HG03571 (cell line): ENCODE measurements around the gene MX1.
"Not testable (repeated sequence)": the region's sequence is repeated elsewhere in the genome, so short reads cannot be mapped to it uniquely, and the experiment has no call there.

Source experiments
- ATAC-seq: cut with Tn5 transposase; IDR thresholded peaks from one replicate; pipeline ENCODE4 v1.9.1; 2021; ENCODE audit not compliant: unreplicated experiment

The MX1 gene

GRCh38 chr21:41407541-41408460 is 18.2 kb upstream of the MX1 start:
- ATAC-seq = no peak

DNA sequence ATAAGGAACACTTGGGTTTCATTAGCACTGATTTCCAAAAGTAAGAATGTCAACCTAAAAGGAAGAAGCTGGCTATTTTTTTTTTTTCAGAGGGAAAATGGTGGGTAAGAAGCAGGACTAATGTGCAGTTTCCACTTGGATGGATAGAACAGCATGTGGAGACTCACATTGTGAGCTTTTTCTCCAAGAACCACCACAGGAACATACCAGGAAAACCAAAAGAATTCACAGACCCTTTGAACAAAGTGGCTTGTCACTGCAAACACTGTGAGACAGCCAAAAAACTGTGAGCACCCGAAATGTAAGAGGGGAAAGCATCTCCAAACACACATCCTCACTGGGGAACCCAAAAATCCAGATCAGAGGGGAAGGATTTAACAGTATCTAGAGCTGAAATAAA is 15.7 kb upstream of the MX1 start:
- ATAC-seq = no peak

DNA sequence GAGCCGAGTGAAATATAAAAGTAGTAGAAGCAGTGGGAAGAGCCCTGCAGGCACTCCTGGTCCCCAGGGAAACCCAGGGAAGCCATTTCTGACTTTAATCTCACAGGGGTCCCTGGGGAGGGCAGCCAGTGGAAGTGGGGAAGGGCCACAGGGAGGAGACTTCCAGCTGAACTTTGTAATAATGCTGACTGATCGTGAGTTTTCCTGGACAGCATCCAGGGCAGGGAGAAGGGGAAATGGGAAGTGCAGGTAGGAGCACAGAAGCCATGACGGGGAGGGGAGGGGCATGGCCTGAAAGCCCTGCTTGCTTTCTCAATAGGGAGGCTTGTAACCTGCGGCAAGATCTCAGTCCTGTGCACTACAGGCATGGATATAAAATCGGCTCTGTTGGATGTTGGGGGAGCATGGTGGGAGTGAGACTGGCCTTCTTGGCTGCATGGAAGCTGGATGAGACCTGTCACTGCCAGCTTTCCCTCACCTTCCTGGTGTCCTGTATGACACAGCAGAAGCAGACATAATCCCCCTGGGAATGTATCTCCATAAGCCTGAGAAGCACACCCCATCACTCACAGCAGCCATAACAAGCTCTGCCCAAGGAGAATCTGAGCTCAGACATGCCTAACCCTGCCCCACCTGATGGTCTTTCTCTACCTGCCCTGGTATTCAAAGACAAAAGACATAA is 15.1 kb upstream of the MX1 start:
- no peak for ATAC-seq

DNA sequence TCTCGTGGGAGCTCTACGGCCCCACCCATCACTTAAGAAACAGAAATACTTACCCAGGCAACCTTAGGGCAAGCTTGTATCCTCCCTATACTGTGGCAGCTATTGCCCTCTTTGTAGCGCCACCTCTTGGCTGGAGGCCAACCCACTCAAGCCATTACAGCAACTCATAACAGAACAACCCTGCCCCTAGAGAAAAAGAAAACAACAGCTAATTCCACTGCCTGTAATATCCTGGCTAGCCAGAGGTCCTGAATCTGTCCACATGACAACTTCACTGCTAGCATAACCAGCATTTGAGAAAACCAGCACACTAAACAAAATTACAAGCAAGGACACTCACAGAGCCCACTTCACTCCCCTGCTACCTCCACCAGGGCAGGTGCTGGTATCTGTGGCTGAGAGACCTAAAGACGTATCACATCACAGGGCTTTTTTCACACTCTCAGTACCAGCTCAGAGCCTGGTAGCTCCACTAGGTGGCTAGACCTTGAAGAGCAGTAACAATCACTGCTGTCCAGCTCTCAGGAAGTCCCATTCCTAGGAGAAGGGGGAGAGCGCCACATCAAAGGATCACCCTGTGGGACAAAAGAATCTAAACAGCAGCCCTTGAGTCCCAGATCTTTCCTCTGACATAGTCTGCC is 14.5 kb upstream of the MX1 start:
- ATAC-seq = no peak

GRCh38 chr21:41417505-41417904 is 8.5 kb upstream of the MX1 start:
- not testable (repeated sequence) for ATAC-seq

DNA sequence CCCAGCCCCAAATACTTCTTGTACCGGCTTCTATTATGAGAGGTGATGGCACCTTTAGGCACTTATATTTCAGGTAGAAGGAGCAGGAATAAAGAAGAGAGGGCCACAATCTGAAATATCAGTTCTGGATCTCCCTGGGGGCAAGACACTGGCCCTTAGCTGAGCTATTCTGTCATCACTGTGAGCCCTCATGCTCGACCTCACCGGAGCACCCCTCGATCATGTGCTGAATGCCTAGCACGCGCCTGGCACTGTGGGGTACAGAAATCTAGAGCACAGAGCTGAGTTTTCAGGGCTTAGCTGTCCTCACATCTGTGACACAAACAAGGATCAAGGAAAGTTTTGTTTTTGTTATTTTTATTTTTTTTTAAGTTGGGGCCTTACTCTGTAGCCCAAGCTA is 7.6 kb upstream of the MX1 start:
- ATAC-seq = no peak

DNA sequence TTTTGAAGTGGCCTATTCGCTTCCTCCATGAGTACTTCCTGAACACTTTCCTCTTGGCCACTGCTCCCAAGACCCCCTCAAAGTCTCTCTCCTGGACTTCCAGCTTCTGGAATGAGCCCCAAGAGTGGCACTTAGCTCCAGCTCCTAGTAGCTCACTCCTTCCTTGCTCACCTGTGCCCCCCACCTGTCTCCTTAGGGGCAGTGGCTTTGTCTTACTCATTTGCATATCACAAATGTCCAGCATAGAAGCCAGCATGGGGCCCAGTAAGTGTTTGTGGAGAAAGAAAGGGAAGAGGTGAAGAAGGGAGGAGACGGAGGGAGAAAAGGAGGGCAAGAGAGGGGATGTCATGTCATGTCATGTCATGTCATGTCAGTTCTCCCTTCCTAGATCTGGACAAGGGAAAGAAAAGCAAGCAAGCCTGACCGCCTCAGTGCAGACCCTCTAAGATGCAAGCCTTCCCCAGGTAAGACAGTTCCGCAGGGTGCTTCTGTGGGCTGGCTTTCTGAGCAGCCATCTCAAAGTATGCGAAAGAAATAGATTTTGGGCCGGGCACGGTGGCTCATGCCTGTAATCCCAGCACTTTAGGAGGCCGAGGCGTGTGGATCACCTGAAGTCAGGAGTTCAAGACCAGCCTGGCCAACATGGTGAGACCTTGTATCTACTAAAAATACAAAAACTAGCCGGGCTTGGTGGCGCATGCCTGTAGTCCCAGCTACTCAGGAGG is 6.9 kb upstream of the MX1 start:
- ATAC-seq = no peak

DNA sequence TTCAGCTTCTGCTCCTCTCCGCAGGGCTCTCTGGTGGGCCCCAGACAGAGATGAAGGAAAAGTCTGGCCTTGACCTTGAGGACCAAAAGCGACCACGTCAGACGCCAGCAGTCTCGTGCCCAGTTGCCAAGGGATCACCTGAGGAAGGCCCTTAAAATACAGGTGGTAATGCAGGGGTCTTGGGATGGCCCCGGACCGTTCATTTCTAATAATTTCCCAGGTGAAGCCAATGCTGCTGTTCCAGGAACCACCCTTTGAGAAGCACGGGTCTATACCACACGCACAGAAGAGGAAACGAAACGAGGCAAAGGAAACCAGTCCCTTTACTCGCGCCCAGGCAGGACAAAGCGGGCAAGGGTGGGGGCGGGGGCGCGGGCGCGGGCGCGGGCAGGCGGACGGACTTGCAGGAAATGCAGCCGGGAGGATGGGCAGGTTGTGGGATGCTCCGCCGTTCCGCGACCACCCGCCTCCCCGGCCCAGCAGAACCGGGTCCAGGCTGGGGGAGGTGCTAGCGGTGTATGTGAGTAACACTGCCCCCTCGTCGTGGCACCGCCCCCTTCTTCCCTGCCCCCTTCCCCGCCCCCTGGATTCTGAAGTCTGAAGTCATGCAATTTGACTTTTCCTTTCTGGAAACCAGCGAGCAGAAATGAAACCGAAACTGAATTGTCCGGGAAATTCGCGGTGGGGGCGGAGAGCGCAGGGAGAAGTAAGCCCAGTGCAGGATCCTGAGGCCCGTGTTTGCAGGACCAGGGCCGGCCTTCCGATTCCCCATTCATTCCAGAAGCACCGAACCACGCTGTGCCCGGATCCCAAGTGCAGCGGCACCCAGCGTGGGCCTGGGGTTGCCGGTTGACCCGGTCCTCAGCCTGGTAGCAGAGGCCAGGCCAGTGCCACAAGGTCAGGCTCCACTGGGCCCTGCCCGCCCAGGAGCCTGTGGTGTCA is 5.8 kb upstream of the MX1 start:
- peak; percentile 83 for ATAC-seq

DNA sequence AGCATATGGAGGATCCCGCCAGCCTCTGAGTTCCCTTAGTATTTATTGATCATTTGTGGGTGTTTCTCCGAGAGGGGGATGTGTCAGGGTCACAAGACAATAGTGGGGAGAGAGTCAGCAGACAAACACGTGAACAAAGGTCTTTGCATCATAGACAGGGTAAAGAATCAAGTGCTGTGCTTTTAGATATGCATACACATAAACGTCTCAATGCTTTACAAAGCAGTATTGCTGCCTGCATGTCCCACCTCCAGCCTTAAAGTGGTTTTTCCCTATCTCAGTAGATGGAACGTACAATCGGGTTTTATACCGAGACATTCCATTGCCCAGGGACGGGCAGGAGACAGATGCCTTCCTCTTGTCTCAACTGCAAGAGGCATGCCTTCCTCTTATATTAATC is 5.0 kb upstream of the MX1 start:
- not testable (repeated sequence) for ATAC-seq

- ATAC-seq = no peak
These were observed 3.3 kb upstream of the MX1 start for GRCh38 chr21:41422546-41423304.

DNA sequence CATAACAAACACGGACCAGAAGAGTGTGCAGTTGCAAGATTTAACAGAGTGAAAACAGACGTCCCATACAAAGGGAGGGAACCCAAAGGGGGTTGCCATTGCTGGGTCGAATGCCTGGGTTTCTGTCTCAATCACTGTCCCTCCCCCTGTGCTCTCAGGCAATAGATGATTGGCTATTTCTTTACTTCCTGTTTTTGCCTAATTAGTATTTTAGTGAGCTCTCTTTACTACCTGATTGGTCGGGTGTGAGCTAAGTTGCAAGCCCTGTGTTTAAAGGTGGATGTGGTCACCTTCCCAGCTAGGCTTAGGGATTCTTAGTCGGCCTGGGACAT is 2.8 kb upstream of the MX1 start:
- not testable (repeated sequence) for ATAC-seq

- no peak for ATAC-seq
These were observed 468 bp upstream of the MX1 start for GRCh38 chr21:41425588-41425953.

- no peak for ATAC-seq
These were observed 801 bp downstream of the MX1 start for GRCh38 chr21:41426676-41427404.

DNA sequence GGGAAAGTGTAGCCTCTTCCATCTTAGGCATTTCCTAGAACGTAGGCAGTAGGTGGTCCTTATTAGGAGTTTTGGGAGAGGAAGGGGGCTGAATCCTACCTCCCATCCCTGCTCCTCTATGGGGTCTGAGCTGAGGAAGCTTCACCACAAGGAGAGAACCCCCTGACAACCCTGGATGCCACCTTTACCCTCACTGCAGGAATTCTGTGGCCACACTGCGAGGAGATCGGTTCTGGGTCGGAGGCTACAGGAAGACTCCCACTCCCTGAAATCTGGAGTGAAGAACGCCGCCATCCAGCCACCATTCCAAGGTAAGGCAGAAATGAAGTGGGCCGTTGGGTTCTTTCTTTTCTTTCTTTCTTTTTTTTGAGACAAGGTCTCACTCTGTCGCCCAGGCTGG is 1.5 kb downstream of the MX1 start:
- ATAC-seq = no peak

DNA sequence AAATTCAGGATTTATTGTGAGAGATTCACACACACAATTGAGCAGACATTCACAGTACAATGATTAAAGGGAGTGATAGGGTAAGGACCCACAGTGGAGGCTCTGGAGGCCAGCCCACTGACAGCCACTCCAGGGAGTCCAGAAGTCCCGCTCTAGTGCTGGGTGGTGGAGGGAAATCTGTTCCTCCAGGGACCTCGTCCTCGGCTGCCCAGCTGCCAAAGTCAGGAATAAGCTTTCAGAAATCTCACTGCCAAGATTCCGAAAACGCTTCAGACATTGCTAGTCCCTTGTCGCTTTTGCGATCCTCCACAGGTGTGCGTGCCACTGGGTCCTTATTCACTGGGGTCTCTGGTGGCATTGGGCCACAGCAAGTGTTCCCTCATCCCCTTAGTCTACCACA is 2.3 kb downstream of the MX1 start:
- no peak for ATAC-seq

GRCh38 chr21:41428847-41429246 is 2.8 kb downstream of the MX1 start:
- no peak for ATAC-seq

DNA sequence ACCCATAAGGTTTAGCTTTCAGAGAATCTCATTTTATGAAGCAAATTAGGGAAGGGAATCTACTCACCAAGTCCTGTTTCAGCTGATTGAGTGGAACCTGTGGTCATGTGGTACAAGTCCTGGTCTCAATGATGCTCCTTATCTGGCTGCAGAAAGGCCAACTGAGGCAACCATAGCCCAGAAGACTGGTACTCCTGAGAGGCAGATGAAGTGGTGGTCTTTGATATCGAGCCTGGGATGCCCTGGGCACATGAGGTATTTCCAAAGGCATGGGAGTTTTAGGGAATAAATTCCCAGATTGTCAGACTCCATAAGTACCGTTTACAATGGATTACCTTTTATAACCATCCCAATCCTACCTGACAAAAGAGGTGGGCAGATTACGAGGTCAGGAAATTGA is 3.3 kb downstream of the MX1 start:
- ATAC-seq = no peak

DNA sequence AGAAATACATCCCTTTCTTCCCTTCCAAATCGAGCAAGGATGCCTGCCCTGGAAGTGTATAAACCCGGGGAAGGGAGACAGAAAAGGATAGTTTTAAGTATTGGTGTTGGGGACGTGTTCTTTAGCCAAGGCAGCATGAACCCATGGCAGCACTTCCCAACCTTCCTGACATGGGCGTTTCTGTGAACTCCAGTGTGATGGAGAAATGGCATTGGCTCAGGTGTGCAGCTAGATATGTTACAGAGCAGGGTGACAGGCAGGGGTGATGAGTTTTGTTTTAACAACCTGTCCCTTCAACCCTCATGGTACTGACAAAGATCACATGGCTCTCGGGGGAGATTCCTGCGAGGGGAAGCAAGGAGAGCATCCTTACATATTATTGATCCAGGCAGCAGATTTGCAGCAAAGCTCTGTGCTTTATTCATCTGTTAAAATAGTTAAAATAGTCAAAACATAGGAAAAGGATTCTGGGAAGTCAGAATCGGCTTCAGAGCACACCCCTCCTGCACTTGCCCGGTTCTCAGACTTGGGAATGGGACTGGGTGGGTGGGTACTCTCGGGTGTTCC is 4.0 kb downstream of the MX1 start:
- ATAC-seq = no peak
